GM10847 (cell line): ENCODE results near the gene CIB2.

Source experiments
- POLR2A ChIP-seq: IDR thresholded peaks from 2 replicates; pipeline ENCODE4 v1.6.1; 2011; ENCODE audit not compliant: insufficient read length; ENCODE audit errors: extremely low read depth

CIB2 gene

DNA sequence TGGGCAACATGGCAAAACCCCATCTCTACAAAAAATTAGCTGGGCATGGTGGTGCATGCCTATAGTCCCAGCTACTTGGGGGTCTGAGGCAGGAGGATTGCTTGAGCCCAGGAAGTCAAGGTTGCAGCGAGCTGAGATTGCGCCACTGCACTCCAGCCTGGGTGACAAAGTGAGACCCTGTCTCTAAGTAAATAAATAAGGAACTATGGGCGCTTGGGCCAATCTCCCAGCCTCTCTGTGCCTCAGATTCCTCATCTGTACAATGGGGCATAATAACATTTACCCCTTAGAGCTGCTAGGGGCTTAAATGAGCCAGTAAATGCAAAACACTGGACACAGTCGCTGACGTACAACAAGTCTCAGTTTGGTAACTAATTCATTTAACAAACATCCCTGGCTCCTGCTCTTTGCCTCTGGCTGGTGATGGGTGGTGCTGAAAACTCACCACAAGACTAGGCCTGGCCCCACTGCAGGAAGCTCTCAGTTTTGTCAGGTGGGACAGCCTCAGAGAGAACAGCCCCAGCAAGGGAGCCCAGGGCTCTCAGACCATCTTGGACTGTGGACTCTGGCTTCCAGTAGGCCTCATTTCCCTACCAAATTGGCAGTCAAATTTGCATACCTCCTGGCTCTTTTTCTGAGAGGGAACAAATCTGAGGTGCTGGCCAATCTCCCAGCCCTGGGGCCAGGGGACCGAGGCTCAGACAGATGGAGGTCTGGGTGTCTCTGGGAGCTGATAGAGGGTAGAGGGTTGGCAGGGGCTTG, 47.4 kb downstream of the CIB2 start:
- no peak for TF ChIP-seq POLR2A

DNA sequence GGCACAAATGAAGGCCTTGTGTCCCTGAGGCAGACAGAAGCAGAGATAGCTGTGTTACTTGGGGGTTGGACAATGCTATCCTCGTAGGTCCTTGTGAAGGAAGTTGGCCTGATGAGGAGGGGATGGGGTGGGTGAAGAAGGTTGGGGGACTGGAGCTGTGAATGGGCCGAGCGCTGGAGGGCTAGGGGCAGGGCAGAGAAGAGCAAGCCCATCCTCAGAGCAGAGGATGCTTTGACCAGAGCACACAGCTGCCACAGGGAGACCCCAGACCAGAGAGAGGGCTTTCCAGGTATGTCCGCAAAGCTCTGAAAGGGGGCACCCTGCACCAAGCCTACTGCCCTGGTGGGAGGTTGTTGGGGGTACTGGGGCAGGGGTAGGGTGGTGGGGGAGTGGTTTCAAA, 48.1 kb downstream of the CIB2 start:
- no peak for TF ChIP-seq POLR2A

DNA sequence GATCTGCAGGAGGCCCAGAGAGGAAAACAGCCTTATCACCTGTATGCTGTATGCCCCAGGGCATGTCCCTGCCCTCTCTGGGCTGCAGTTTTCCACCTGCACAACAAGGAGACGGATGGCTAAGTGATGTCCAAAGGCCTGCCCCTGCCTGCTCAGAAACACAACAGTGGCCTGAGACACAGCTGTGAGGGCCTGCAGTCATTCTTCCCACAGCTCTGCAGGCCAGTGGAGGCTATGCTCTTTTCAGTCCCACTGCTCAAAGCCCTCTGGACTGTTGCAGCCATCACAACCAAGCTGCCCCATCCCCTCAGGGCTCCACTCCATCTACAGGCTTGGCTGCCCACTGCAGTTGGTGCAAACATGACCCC, 48.5 kb downstream of the CIB2 start:
- TF ChIP-seq POLR2A, result no peak

DNA sequence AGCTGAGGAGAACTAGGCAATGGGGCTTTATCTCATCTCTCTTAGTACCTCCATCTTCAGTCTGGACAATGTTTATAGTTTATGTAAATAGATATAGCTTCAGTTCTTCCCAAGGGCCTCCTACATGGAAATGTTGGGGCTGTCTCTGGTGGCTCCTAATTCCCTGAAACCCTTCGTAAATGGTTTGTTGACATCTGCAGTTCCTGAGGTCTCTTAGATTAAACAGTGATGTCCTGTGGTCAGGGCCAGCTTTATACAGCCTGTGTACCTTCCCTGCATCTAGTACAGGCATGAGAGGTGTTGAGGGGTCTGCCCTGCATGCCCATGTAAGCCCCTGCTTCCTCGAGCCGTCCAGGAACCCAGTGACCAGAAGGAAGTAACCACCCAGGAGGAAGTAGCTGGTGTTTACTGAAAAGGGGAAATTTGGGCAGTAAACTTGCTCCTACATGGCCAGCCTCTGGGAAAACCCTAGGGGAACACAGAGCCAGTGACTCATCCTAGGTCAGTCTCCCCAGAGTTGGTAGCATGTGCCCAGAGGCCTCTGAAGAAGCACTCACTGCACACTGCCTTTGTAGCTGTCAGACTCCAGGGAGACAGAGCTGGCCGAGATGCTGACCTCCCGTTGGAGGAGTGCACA, 49.0 kb downstream of the CIB2 start:
- TF ChIP-seq POLR2A, result no peak

DNA sequence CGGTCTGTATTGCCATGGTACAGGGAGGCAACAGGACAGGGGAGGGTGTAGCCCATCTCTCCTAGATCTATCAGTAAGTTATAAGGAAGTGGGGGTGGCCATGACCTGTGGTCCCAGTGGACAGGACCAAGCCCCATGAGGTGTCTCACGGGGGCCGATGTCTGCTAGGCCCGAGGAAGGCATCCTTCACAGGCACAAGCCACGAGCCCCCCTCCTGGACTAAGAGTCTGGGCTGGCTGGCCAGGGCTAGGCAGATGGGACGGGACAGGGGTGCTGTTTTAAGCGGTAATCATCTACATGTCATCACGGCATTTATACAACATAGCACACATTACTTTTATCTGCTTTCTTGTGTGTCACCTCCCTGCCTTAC, 51.2 kb downstream of the CIB2 start:
- TF ChIP-seq POLR2A, result no peak

DNA sequence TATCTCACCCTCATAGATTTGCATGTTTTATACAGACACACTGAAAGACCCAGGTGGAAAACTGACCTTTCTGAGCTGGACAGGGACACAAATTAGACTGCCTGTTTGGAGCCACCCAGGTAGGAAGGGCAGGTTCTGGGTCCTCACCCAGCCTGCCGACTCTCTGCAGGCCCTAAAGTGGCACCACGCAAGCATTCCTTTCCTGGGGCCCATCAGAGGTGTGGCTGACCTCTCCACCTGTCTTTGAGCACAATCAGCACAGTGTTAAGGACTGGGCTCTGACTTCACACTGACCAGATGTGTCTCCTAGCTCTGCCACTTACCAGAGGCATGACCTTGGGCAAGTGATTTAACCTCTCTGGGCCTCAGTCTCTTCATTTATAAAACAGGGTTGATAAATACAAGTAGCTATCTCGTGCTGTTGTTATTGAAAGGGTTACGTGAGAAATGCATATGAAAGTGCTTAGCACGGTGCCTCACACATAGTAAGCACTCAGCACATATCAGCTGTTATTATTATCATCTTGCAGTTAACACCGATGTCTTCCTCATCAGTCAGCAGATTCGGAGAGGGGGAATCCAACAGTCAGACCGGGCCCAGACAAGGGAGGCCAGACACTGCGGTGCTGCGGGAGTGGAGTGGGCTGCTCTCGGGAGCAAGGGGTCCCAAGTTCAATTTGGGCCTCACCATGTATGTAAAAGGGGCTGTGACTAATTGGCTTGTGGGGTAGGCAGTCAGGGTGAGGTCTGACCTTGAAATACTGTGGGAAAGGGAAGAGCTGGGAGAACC, 51.8 kb downstream of the CIB2 start:
- no peak for TF ChIP-seq POLR2A

DNA sequence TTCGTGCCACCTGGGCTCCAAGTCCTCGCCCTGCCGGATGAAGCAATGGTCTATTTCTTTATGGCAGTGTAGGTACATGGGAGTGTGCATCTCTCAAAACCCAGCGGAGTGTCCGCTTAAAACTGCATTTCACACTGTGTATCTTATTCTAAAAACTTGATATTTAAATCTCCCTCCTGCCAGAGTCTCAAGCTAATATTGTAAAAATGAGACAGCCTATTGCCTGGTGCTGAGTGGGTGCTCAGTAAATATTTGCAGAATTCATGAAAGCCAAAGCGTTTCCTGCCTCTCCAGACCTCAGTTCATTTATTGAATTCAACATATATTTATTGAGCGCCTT, 53.4 kb downstream of the CIB2 start:
- no peak for TF ChIP-seq POLR2A

DNA sequence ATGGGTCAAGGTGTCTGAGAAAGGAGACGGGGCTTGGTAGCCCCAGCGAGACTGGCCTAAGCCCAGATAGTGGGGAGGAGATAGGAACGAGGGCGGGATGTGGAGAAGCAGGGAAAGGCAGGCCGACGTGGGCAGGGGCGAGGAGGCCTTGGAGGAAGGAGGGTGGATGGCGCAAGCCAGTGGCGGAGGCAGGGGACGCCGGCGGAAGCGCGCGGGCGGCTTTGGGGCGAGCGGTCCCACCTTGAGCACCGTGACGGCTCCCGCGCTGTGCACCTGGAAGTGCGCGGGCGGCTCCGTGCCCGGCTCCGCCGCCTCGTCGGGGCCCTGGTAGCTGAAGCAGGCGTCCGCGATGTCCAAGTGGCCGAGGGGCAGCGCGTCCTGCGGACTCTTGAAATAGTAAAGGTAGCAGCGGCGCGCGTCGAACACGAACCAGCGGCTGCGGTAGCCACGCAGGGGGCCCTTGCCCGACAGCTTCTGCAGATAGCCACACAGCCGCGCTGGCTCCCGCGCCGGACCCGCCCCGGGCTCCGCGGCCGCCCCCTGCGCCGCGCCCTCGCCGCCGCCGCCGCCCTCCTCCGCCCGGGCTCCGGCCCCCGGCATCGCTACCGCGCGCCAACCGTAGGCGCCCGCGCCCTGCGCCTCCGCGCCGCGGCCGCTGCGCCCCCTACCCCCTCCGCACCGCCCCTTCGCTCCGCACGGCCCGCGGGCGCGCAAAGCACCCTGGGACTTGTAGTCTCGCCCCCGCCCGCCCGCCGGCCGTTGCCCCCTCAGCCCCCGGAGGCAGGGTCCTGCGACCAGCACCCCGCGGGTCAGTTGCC, 54.0 kb downstream of the CIB2 start, which contains the start of gene TBC1D2B:
Gene TBC1D2B (minus strand): TSS at position 659 of the 818 bp plus-strand sequence. CDS start 59 bp downstream, at position 600.
- TF ChIP-seq POLR2A, result peak; percentile 52

DNA sequence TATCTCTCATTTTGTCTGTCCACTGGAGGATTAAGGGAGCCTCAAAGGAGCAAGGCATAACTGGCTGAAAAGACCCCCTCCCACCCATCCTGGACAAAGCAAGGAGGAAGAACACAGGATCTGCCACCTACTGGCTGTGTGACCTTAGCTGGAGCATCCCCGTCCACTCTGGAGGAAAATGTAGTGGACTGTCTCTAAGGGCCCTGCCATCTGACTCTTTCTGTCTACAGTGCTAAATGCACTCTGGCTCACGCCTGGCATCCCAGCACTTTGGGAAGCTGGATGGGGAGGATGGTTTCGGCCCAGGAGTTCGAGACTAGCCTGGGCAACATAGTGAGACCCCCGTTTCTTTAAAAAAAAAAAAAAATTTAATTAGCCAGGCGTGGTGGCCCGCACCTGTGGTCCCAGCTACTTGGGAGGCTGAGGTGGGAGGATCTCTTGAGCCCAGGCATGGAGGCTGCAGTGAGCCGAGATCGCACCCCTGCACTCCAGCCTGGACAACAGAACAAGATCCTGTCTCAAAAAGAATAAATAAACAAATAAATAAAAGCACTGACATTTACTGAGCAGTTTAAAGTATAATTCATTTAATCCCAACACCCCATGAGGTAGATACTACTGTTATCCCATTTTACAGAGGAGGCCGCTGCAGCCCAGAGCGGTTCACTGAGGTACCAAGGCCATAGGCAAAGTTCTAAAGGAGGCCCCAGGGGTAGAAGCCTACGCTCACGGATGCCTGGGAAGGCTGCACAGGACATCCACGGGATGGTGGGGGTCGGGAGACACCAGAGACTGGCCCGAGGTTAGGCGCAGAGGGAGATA, 54.8 kb downstream of the CIB2 start:
- no peak for TF ChIP-seq POLR2A

DNA sequence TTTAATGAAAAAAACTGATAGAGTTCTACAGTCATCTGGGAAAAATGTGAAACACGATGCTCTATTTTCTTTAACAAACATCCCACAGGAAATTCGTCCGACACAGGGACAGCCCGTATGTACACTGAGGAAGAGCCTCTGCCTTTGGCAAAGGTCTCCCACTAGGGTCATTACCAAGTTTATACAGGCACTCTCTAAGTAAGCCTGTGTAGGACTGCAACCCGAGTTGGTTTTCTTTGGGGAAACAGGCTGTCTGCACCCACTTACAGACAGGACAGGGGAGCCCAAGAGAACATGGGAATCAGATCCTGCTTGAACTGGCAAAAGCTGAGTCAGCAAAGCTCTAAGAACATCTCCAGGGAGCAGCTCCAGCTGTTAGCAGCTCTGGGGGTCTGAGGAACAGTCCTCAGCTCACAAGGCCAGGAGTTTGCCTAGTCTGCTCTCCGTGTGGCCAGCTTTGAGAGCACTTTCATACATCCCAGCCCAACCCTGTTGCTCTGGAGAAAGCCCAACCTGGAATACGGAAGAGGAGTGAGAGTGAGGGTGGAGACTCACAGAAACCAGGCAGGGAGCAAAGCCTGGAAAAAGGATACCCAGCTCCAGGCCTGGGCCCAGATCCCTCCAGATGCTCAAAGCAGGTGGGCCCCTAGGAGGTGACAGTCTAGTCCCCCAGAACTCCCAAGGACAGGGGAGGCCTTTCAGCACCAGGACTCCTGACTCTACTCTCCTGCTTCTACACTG, 55.6 kb downstream of the CIB2 start:
- no peak for TF ChIP-seq POLR2A

DNA sequence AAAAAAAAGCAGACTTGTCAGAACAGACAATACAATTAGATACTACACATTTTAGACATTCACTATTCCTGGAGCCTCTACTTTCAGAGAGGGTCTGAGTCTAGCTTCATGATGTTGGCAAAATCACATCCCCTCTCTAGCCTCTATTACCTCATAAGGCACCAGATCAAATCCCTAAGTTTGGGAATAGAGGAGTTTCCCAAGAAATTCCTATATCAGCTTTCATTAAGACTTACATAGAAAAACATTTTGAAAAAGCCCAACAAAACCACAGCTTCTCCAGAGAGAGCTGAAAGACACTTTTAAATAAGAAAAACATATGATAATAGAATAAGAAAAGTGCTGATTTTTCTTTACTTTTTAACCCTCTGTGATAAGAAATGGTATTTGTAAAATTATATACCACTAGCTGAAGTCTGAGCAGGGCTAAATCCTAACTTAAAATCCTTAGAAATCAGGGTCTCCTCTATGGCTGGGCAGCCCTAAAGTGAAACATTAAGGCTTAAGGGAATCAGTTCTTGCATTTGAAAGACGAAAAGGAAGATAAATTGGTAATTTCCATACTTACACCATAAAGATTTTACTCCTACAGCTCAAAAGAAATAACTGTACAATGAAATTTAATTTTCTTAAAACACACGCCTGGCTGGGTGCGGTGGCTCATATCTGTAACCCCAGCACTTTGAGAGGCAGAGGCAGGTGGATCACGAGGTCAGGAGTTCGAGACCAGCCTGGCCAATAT, 58.0 kb downstream of the CIB2 start:
- TF ChIP-seq POLR2A, result no peak

DNA sequence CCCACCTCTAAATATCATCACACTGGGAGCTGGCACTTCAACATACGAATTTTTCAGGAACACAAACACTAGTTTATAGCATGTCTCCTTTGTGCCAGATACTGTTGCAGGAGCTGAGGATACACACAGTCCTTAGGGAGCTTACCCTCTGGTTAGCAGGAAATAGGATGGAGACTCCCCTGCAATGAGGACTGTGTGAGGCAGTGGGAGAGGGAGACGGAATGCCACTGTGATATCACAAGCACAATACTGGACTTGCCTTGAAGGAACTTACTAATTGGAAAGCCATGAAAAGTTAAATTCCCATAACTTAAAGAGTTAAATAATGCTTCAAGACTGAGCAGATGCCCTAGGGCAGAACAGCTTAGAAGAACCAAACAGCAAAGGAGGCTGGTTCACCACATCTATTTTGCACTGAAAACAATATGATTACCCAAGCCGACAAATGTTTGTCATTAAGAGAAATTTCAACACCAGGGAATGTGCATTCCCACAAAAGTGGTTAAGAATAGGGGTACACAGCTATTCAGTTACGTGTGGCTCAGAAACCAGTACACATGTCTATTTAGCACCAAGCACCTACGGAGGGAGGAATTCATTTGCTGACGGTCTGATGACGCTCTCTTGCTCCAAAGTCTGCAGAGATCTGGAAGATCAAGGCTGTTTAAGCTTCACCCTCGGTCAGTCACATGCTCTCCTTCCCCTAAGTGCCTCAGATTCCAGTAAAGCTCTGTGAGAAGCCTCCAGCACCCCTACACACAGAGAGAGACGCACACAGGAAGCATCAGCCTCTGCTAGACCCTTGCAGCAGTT, 59.0 kb downstream of the CIB2 start:
- no peak for TF ChIP-seq POLR2A
